Keratinocyte (primary cell): ENCODE data around the gene AGPAT2. TPM values are rescaled to one million over a fixed set of nuclear protein-coding genes. Genes with fewer than 3 reads are reported as not detected.

Source experiments
- DNase-seq: peaks from one replicate; pipeline ENCODE4 v3.0.0-alpha.2; 2011; ENCODE audit warnings: low read depth, missing footprints, low spot score
- FAIRE-seq: peaks from 2 replicates; lab custom pipeline; 2011; peaks lifted over from hg19 to GRCh38; lab: Jason Lieb, UNC
- H2AFZ ChIP-seq: 2 replicates; pipeline ENCODE4 v1.6.0; 2012; ENCODE audit warnings: low read length, control low read depth, inconsistent platforms; ENCODE audit not compliant: control insufficient read depth
- H3K27ac ChIP-seq: 2 replicates; pipeline ENCODE4 v1.5.1; 2011; ENCODE audit warnings: low read length; ENCODE audit not compliant: control insufficient read depth, insufficient read depth
- H3K27me3 ChIP-seq: 3 replicates; pipeline ENCODE4 v1.6.0; 2011; ENCODE audit warnings: low read length; ENCODE audit not compliant: control insufficient read depth, insufficient read depth; ENCODE audit errors: extremely low read depth
- H3K36me3 ChIP-seq, 2 experiments: 2 replicates in 1 of 2; 3 replicates in 1 of 2; pipeline ENCODE4 v1.5.1; 2011; ENCODE audit warnings: low read length in 2 of 2, mild to moderate bottlenecking in 1 of 2; ENCODE audit not compliant: control insufficient read depth in 2 of 2, insufficient read depth in 2 of 2; ENCODE audit errors: extremely low read depth in 1 of 2
- H3K4me1 ChIP-seq: 3 replicates; pipeline ENCODE4 v1.5.1; 2011; ENCODE audit warnings: low read length; ENCODE audit not compliant: control insufficient read depth, insufficient read depth; ENCODE audit errors: extremely low read depth
- H3K4me2 ChIP-seq: 3 replicates; pipeline ENCODE4 v1.6.0; 2011; ENCODE audit warnings: low read depth, low read length; ENCODE audit not compliant: control insufficient read depth, insufficient read depth; ENCODE audit errors: extremely low read depth
- H3K4me3 ChIP-seq, 3 experiments: fragments of 200-600 bp in 1 of 3; sonication (generic) in 1 of 3; 2 replicates in 2 of 3; 3 replicates in 1 of 3; pipeline ENCODE4 v1.5.1; 2011 to 2016; ENCODE audit warnings: low read length in 3 of 3, mild to moderate bottlenecking in 3 of 3, control low read depth in 2 of 3, inconsistent platforms in 1 of 3, low read depth in 1 of 3, mixed read lengths in 1 of 3, mixed run types in 1 of 3, moderate library complexity in 1 of 3; ENCODE audit not compliant: control insufficient read depth in 2 of 3, insufficient read depth in 2 of 3; ENCODE audit errors: extremely low read depth in 1 of 3
- H3K79me2 ChIP-seq: 2 replicates; pipeline ENCODE4 v1.6.0; 2012; ENCODE audit warnings: low read length; ENCODE audit not compliant: control insufficient read depth, insufficient read depth
- H3K9ac ChIP-seq: 3 replicates; pipeline ENCODE4 v1.6.0; 2011; ENCODE audit warnings: low read length; ENCODE audit not compliant: control insufficient read depth, insufficient read depth; ENCODE audit errors: extremely low read depth
- H3K9me1 ChIP-seq: 3 replicates; pipeline ENCODE4 v1.6.0; 2011; ENCODE audit warnings: low read length; ENCODE audit not compliant: control insufficient read depth, insufficient read depth; ENCODE audit errors: extremely low read depth
- H3K9me3 ChIP-seq: 2 replicates; pipeline ENCODE4 v1.5.1; 2012; ENCODE audit warnings: low read depth, low read length; ENCODE audit not compliant: control insufficient read depth
- H4K20me1 ChIP-seq: 3 replicates; pipeline ENCODE4 v1.6.0; 2011; ENCODE audit warnings: low read length; ENCODE audit not compliant: control insufficient read depth, insufficient read depth; ENCODE audit errors: extremely low read depth
- CTCF ChIP-seq, 3 experiments: IDR thresholded peaks in 1 of 3; conservative IDR thresholded peaks in 1 of 3; optimal IDR thresholded peaks in 1 of 3; 2 replicates in 2 of 3; 3 replicates in 1 of 3; pipeline versions ENCODE3 to v1.5.1; 2011; ENCODE audit warnings: low read length in 3 of 3, mild to moderate bottlenecking in 3 of 3, moderate library complexity in 2 of 3, control low read depth in 1 of 3, inconsistent platforms in 1 of 3; ENCODE audit not compliant: insufficient read depth in 2 of 3; ENCODE audit errors: extremely low read depth in 1 of 3
- EZH2 ChIP-seq: IDR thresholded peaks from one replicate; pipeline ENCODE4 v1.6.1; 2012; ENCODE audit warnings: inconsistent platforms, mild to moderate bottlenecking, low read length, moderate library complexity
- dilution Hi-C: fragments of 300-500 bp; cut with MboI; formaldehyde crosslinking; loops from one replicate; pipeline ENCODE4 v1.7.0; 2020; ENCODE audit warnings: low sequenced_read_pairs; ENCODE audit not compliant: extremely low pct_ligation_motif_present
- polyA plus RNA-seq, 5 experiments: library from polyadenylated mRNA; depleted of rRNA in 3 of 5; stranded (reverse) in 3 of 5; stranded (forward) in 1 of 5; unstranded in 1 of 5; fragments of >200 nt; gene quantifications; 1 replicate in 1 of 5; 2 replicates in 3 of 5; 3 replicates in 1 of 5; pipeline versions ENCODE4 v1.2.1 to v1.2.3, GENCODE V29; 2011 to 2012; ENCODE audit warnings: missing spikeins in 2 of 5, low read depth in 1 of 5, low replicate concordance in 1 of 5

Gene AGPAT2
- polyA plus RNA-seq, 1 donor (not counting 4 experiments of a cell fraction or from before 2014, with no cell fraction given), result 26.5 TPM

- TF ChIP-seq EZH2 (no peak), CTCF (optimal IDR thresholded peaks at IDR 0.05 in 1 of 3, IDR thresholded peaks at IDR 0.05 in 1 of 3, conservative IDR thresholded peaks at IDR 0.05 in 1 of 3; ENCODE audit: extremely low read depth in 1 of 3, insufficient read depth in 2 of 3, low read length in 3 of 3) (no peak)
- no peaks in the 10 kb centered on the region for H3K36me3 ChIP-seq
- peaks cover 14% of the 10 kb centered on the region for H3K27me3 ChIP-seq
- FAIRE-seq, result no peak
- no peak overlapping the region for H3K4me2 ChIP-seq
- no peaks in the 10 kb centered on the region for H3K9me3 ChIP-seq
- no peak overlapping the region for H3K4me3 ChIP-seq
- peaks cover 5% of the 10 kb centered on the region for H4K20me1 ChIP-seq
- no peak for DNase-seq
- H3K27ac ChIP-seq, result no peak overlapping the region
- dilution Hi-C loops, result no loop called here
- H3K79me2 ChIP-seq, result no peaks in the 10 kb centered on the region
- peaks cover 17% of the 10 kb centered on the region for H3K4me1 ChIP-seq
- H3K9ac ChIP-seq, result no peak overlapping the region
- H3K9me1 ChIP-seq, result no peaks in the 10 kb centered on the region
- no peak overlapping the region for H2AFZ ChIP-seq
Measured at GRCh38 chr9:136691316-136692184, 4.3 kb upstream of the AGPAT2 start.

DNA sequence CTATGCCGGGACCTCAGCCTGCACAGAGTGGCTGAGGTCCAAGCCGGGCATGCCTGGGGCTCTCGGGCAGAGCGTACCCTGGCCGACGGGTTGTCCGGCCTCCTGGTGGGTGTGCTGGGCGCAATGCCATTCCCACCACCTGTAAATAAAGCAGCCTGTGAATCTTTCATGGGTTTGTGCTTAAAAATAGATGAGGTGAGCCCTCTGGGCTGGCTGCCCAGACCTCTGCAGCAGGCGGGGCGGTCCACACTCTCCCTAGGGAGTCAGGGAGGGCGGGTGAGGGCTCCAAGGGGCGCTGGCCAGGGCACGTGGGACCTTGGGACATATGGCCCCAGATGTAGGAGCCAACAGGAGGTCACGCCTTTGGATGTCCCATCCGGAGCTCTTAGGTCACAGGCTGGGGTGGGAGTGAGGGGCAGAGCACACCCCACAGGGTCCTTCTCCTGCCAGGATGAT lies 3.6 kb upstream of the AGPAT2 start:
- Histone ChIP-seq H3K36me3 (no peaks in the 10 kb centered on the region), H3K4me1 (peaks cover 22% of the 10 kb centered on the region), H3K27me3 (peaks cover 13% of the 10 kb centered on the region), H3K27ac (no peak overlapping the region), H3K9me1 (no peaks in the 10 kb centered on the region), H3K4me3 (no peak overlapping the region), H3K4me2 (no peak overlapping the region), H3K9ac (no peak overlapping the region), H3K79me2 (no peaks in the 10 kb centered on the region), H3K9me3 (no peaks in the 10 kb centered on the region), H4K20me1 (peaks cover 2% of the 10 kb centered on the region), H2AFZ (no peak overlapping the region)
- FAIRE-seq (no peak), DNase-seq (no peak)
- no peak for TF ChIP-seq EZH2
- no peak for TF ChIP-seq CTCF (optimal IDR thresholded peaks at IDR 0.05 in 1 of 3, IDR thresholded peaks at IDR 0.05 in 1 of 3, conservative IDR thresholded peaks at IDR 0.05 in 1 of 3; ENCODE audit: extremely low read depth in 1 of 3, insufficient read depth in 2 of 3, low read length in 3 of 3)
- dilution Hi-C loops, result no loop called here
